Thoracic aorta (tissue), 2 donors: ENCODE measurements around the gene HOXC13. TPM values are rescaled to one million over a fixed set of nuclear protein-coding genes. Genes with fewer than 3 reads are reported as not detected.
A peak's percentile ranks its signal among the peaks of the same experiment; 100 is the strongest.

ENCODE experiments used
- ATAC-seq: fragments of 150-250 bp; one replicate; pipeline ENCODE4 v1.8.0; 2017; ENCODE audit warnings: low read depth; ENCODE audit not compliant: insufficient number of reproducible peaks, low FRiP score
- DNase-seq: peaks from one replicate; pipeline ENCODE4 v3.0.0-alpha.2; 2020; ENCODE audit warnings: low spot score
- H3K27ac ChIP-seq, 2 donors: fragments of 200-600 bp; sonication (generic); 1 replicate in 1 of 2; 2 replicates in 1 of 2; pipeline ENCODE4 v1.5.1; 2016; ENCODE audit warnings: mild to moderate bottlenecking in 2 of 2, moderate library complexity in 2 of 2
- H3K27me3 ChIP-seq: fragments of 200-600 bp; sonication (generic); replicated peaks from 2 replicates; pipeline ENCODE4 v1.6.0; 2016; ENCODE audit warnings: mild to moderate bottlenecking; ENCODE audit not compliant: insufficient read depth
- H3K36me3 ChIP-seq: fragments of 200-600 bp; sonication (generic); one replicate; pipeline ENCODE4 v1.5.1; 2016
- H3K4me1 ChIP-seq, 2 donors: fragments of 200-600 bp; sonication (generic); 1 replicate in 1 of 2; 2 replicates in 1 of 2; pipeline versions ENCODE4 v1.5.1 to v1.6.0; 2016; ENCODE audit warnings: low read depth in 2 of 2, mild to moderate bottlenecking in 1 of 2; ENCODE audit not compliant: control insufficient read depth in 1 of 2
- H3K4me3 ChIP-seq: fragments of 200-600 bp; sonication (generic); 2 replicates; pipeline ENCODE4 v1.5.1; 2016; ENCODE audit warnings: mild to moderate bottlenecking
- H3K9me3 ChIP-seq: fragments of 200-600 bp; sonication (generic); 2 replicates; pipeline ENCODE4 v1.5.1; 2016
- CTCF ChIP-seq: fragments of 200-600 bp; sonication (generic); IDR thresholded peaks from one replicate; pipeline ENCODE4 v1.5.1; 2019; ENCODE audit warnings: antibody characterized with exemption
- total RNA-seq, 2 donors: library from RNA; depleted of rRNA; stranded (reverse); fragments of >200 nt; gene quantifications; one replicate each; pipeline versions ENCODE4 v1.1.0 to v1.2.3, GENCODE V29; 2016

HOXC13 gene
- total RNA-seq, 2 donors from 2014 or later: not detected

GRCh38 chr12:53995002-53995377 is 56.4 kb downstream of the HOXC13 start:
- H3K4me3 ChIP-seq: peak overlapping the region; percentile 66
- ATAC-seq (no peak), DNase-seq (no peak)
- peaks cover 20 to 32% of the 10 kb centered on the region in 2 donors for H3K4me1 ChIP-seq
- H3K27me3 ChIP-seq: peaks cover 50% of the 10 kb centered on the region
- no peaks in the 10 kb centered on the region for H3K36me3 ChIP-seq
- no peaks in the 10 kb centered on the region for H3K9me3 ChIP-seq
- TF ChIP-seq CTCF: no peak
- no peak overlapping the region for H3K27ac ChIP-seq

GRCh38 chr12:53995378-53996239 is 57.0 kb downstream of the HOXC13 start:
- Histone ChIP-seq H3K36me3 (no peaks in the 10 kb centered on the region), H3K9me3 (no peaks in the 10 kb centered on the region), H3K27ac (no peak overlapping the region), H3K4me3 (peak overlapping the region; percentile 66), H3K4me1 (peaks cover 26 to 36% of the 10 kb centered on the region in 2 donors), H3K27me3 (peaks cover 50% of the 10 kb centered on the region)
- DNase-seq (no peak), ATAC-seq (no peak)
- no peak for TF ChIP-seq CTCF

Other genes starting within 250 kb of the HOXC13 start
- 100 to 1,000 TPM; 272 to 336 TPM for gene CALCOCO1, start 211.4 kb upstream of the HOXC13 start, total RNA-seq
- gene CISTR, start 186.9 kb upstream of the HOXC13 start, total RNA-seq: not detected
- not detected for gene HOXC12, start 16.1 kb downstream of the HOXC13 start, total RNA-seq
- not detected for gene HOXC11, start 34.3 kb downstream of the HOXC13 start, total RNA-seq
- gene HOTAIR, start 36.1 kb downstream of the HOXC13 start, total RNA-seq: not detected
- gene HOXC10, start 46.3 kb downstream of the HOXC13 start, total RNA-seq: not detected
- gene HOXC9, start 61.3 kb downstream of the HOXC13 start, total RNA-seq: not detected
- not detected for gene HOXC8, start 70.2 kb downstream of the HOXC13 start, total RNA-seq
- gene HOXC6, start 89.6 kb downstream of the HOXC13 start, total RNA-seq: not detected
- gene HOXC5, start 94.2 kb downstream of the HOXC13 start, total RNA-seq: 1 to 10 TPM in 1 of 2 donors, not detected in 1; 1.8 TPM
- 1 to 10 TPM in 1 of 2 donors, not detected in 1; 1.2 TPM for gene HOXC4, start 115.0 kb downstream of the HOXC13 start, total RNA-seq